GM12891 (cell line): ENCODE data around the gene PCBP3.

Experiments
- DNase-seq: peaks from one replicate; pipeline ENCODE4 v3.0.0; 2011; ENCODE audit warnings: low spot score; ENCODE audit not compliant: insufficient read length
- FAIRE-seq: peaks from 2 replicates; lab custom pipeline; 2011; peaks lifted over from hg19 to GRCh38; lab: Jason Lieb, UNC
- PAX5 ChIP-seq: IDR thresholded peaks from 2 replicates; pipeline ENCODE4 v1.6.1; 2011; ENCODE audit warnings: low read length, moderate library complexity, mild to moderate bottlenecking; ENCODE audit not compliant: insufficient read depth, severe bottlenecking
- POLR2A ChIP-seq: IDR thresholded peaks from 2 replicates; pipeline ENCODE4 v1.6.1; 2011; ENCODE audit warnings: low read depth, low read length, control low read depth
- POLR2AphosphoS5 ChIP-seq: IDR thresholded peaks from 2 replicates; pipeline ENCODE4 v1.6.1; 2011; ENCODE audit warnings: low read depth, low read length, control low read depth
- POU2F2 ChIP-seq: IDR thresholded peaks from 2 replicates; pipeline ENCODE4 v1.6.1; 2011; ENCODE audit warnings: low read depth, mild to moderate bottlenecking, control low read depth, low read length, moderate library complexity
- SPI1 ChIP-seq: IDR thresholded peaks from 2 replicates; pipeline ENCODE4 v1.6.1; 2011; ENCODE audit warnings: low read depth, low read length, control low read depth
- TAF1 ChIP-seq: IDR thresholded peaks from 2 replicates; pipeline ENCODE4 v1.6.1; 2011; ENCODE audit warnings: low read depth, low read length, control low read depth

The PCBP3 gene

DNA sequence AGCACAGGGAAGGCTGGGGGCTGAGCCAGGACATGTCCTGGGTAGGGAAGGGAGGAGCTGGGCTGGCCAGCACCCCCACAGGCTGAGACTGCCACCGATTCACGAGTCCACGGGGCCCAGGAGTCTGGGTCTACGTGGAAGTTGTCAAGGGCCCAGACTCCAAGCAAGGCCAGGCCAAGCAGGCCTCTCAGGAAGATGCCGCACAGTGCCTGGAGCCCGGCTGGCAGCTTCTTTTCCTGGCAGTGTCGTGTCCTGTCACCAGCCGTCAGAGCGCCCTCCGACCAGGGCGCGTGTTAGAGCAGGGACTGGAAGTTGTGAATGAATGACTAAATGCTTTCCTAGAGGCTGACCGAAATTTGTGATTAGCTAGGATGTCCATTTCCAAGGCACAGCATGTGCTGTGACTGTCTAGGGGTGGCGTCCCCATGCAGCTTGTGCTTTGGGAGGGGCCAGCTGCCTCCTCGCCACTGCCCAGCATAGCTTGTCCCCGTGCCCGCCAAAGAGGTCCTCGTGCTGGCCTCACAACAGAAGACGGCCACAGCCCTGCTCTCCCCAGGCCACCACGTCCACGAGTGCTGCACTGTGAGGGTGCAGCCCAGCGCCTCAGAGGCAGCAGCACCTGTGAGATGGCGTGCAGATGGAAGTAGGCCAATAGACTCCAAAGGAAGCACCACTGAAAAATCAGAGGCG, 190.6 kb downstream of the PCBP3 start:
- no peak for DNase-seq
- TF ChIP-seq SPI1 (no peak), POLR2A (no peak), TAF1 (no peak), POLR2AphosphoS5 (no peak), POU2F2 (no peak), PAX5 (no peak)
- no peak for FAIRE-seq

DNA sequence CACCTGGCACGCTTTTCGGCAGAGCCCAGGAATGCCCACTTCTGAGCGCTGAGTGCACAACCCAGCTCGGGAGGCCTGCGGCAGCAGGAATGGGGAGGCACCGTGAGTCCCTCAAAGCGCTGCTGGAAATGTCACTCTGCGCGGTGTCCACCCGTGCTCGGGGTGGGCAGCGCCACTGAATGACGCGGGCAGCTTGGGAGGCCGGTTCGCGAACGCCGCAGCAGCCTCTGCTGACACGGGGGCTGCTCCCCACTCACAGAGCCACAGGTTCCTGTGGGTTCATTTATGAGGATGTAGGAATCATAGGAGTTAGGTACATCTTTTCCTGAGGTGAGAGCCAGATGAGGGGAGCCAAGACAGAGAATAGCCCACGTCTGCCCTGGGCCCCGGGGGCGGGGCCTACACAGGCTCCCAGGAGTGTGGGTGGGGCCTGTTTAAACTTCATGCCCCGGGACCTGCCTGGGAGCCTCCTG, 191.3 kb downstream of the PCBP3 start:
- TF ChIP-seq PAX5 = no peak
- TF ChIP-seq POLR2A = no peak
- no peak for TF ChIP-seq POLR2AphosphoS5
- TF ChIP-seq SPI1 = no peak
- TF ChIP-seq POU2F2 = no peak
- no peak for TF ChIP-seq TAF1
- FAIRE-seq (no peak), DNase-seq (no peak)

DNA sequence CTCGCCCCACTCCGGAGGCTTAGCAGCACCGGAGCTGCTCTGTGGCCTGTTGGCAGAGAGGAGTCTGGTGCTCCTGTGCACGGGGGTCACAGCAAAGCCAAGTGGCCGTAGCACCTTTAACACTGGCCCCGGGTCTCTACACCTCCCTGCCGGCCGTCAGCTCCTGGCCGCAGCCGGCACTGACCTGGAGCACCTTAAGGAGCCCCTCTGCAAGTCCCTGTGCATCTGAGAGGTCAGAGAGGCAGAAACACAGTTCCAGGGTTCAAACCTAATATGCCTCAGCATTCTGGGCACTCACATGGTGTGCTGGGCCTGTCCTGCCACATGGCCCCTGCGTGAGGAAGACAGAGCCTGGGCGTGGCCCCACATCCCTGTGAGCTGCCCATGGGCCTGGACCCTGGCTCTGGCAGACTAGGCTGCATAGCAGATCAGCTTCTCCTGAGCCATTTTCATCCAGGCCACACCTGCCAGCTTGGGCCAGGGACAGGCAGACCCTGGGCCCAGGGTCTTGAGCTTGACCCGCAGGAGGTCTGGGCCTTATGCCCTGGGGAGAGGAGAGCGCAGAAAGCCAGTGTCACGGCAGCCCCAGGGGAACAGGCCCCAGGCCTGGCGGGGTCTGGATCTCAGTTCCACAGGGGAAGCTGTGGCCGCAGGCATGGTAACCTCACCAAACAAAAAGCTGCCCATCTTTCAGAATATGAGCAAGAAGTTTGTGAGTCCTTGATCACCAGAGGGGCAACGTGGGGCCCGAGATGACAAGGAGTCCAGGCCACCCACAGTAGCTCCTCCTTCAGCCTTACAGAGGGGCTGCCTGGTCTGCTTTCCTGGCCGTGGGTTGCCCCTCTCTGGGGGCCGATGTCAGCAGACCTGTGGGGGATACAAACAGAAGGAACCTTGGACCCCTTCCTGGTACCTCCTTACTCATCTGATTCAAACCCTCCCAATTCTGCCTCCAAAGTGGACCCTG, 192.1 kb downstream of the PCBP3 start:
- FAIRE-seq (no peak), DNase-seq (no peak)
- TF ChIP-seq POLR2A (no peak), POU2F2 (no peak), POLR2AphosphoS5 (no peak), PAX5 (no peak), TAF1 (no peak), SPI1 (no peak)

DNA sequence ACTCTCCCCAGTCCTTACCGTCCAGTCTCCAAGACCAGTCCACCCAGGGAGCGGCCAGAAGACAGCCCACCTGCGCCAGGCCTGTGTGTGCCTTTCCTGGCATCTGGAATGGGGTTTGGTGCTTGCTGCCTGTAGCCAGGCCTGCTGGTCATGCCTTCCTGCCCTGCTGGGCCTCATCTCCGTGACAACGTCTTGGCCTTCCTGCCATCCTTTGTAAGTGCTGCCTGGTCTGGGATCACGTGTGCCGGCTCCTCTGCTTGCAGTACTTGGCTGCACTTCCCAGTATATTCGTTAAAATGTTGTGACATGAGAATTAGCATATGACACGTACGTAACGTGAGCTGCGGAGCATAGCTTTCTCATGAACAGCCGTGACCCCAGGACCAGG, 192.7 kb downstream of the PCBP3 start:
- no peak for FAIRE-seq
- TF ChIP-seq PAX5 (no peak), POLR2AphosphoS5 (no peak), POLR2A (no peak), POU2F2 (no peak), TAF1 (no peak), SPI1 (no peak)
- DNase-seq = no peak

DNA sequence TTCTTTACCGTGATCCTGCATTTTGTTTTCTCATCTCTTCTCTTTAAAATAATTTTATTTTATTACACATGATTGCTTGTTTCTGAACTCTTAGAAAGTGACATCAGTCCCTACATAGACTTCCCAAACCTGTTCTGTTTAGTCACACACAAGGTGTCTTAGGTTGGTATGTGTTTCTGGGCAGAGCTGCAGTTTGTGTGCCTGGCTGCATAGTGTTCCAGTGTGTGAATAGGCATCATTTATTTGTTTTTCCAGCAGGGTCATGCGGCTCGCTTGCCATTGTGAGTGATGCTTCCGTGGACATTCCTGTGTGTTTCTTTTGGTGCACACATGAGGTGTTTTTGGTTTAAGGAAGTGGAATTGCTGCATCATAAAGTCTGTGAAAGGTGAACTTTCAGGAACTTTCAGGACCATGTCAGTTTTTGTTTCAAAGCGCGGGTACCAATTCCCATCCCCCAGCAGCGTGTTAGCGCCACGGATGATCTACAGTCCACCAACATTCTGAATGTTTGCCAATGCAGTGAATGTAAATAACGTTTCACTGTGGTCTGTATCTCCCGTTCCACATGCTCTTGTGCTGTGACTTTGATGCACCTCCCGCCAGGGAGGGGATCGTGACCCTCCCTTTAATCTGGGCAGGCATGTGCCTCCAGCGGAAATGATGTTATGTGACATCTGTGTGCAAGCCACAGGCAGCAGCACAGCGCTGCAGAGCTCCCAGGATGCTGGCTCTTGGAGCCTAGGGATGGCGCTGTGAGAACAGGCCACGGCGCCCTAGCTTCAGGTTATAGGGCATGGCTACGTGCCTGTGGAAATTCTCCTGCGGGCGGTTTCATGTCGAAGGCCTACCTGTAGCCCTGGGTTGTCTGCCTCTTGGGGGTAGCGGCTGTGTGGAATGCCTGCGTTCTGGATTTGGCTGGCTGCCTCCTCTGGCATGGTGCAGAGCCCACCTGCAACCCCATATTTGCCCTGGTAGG, 193.5 kb downstream of the PCBP3 start:
- no peak for FAIRE-seq
- TF ChIP-seq POU2F2 = no peak
- no peak for TF ChIP-seq SPI1
- TF ChIP-seq TAF1 = no peak
- TF ChIP-seq PAX5 = no peak
- TF ChIP-seq POLR2AphosphoS5 = no peak
- no peak for TF ChIP-seq POLR2A
- DNase-seq = no peak

DNA sequence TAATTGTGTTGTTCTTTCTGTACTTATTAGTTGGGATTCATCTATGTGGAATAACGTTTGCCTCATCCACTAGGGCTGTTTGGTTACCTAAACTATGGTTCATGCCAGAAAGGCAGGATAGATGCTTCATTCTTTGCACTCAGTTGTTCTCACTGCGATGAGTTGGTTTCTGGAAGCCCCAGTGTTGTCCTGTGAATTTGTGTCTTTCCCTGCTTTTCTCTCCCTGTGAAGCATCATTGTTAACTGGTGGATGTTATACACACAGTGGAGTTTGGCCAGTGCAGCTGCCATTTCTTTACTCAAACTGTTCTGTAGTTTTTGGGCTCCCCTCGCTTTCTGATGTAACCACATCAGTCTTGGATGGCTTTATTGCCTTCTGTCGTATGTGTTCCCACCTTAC, 194.4 kb downstream of the PCBP3 start:
- FAIRE-seq = no peak
- no peak for TF ChIP-seq POLR2A
- no peak for TF ChIP-seq PAX5
- TF ChIP-seq POU2F2 = no peak
- TF ChIP-seq SPI1 = no peak
- TF ChIP-seq POLR2AphosphoS5 = no peak
- TF ChIP-seq TAF1 = no peak
- no peak for DNase-seq

DNA sequence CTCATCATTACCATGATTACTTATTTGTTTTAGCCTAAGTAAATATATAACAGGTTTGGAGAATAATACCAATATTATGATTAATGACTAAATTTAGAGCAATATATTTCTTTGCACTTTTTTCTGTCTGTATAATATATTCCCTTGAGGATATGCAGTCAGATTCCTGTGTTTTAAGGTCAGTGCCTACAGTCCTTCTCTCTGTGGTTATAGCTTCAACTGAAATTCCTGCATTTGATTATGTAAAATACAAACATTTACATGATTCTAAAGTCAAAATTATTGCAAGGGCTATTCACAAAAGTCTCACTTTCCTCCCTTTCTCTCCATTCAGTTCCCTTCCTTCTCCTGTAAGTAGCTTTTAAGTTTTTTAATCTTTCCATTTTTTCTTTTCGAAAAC, 195.1 kb downstream of the PCBP3 start:
- TF ChIP-seq POLR2AphosphoS5 (no peak), POU2F2 (no peak), POLR2A (no peak), SPI1 (no peak), PAX5 (no peak), TAF1 (no peak)
- no peak for DNase-seq
- FAIRE-seq = no peak

DNA sequence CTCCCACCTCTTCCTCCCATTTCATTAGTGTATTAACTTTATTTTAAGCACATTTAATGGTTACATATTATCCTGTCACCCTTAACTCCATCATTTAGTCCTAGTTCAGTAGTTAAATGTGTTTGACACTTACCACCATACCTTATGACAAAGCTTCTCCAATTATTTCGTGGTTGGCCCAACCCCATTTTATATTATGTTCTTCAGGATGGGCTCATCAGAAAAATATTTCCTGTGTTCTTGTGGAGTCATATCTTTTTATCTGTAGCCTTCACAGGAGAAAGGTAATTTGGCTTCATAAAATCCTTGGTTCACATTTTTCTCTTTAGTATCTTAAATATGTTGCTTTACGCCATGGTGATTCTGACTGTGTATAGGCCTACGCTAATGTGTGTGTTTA, 195.7 kb downstream of the PCBP3 start:
- no peak for TF ChIP-seq TAF1
- TF ChIP-seq POU2F2 = no peak
- TF ChIP-seq POLR2AphosphoS5 = no peak
- TF ChIP-seq SPI1 = no peak
- no peak for TF ChIP-seq POLR2A
- no peak for TF ChIP-seq PAX5
- DNase-seq (no peak), FAIRE-seq (no peak)

DNA sequence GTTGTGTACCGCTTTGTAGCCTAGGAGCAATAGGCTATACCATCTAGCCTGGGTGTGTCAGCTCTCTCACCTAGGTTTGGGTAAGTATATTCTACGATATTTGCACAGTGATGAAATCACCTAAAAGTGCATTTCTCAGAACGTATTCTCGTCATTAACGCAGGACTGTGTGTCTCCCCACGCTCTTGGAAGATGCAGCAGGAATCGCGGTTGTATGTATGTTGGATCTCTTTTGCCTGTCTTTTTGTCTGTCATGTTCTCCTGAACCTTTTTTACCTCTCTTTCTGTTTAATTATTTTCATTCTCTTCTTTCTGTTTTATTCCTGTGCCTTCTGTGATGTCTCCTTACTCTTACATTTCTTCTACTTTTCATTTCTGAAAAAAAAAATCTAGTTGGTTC, 197.5 kb downstream of the PCBP3 start:
- DNase-seq (no peak), FAIRE-seq (no peak)
- TF ChIP-seq PAX5 (no peak), TAF1 (no peak), POLR2A (no peak), POU2F2 (no peak), POLR2AphosphoS5 (no peak), SPI1 (no peak)

DNA sequence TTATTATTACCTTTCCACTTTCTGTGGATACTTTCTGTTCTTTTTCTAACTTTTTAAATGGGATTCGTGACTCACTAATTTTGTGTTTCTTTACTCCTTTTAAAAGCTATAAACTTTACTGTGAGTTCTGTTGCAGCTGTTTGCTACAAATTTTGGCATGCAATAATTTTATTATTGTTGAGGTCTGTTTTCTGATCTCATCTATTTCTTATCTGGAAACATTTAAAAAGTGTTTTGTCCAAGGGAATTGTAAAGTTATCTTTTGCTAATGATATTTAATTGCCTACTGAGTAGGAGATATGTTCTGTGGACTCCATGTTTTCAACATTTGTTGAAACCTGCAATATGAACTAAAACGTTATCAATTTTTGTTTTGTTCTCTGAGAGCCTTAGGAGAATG, 199.9 kb downstream of the PCBP3 start:
- no peak for TF ChIP-seq POU2F2
- no peak for TF ChIP-seq SPI1
- no peak for TF ChIP-seq PAX5
- FAIRE-seq (no peak), DNase-seq (no peak)
